NCI-H1436 treated with DMSO at 0.1 percent for 48 hours (cell line): Measurements from ENCODE around the gene NKAIN2.

ENCODE experiments used
- DNase-seq: peaks from one replicate; lab custom pipeline; 2025; lab: John Stamatoyannopoulos, UW

Gene NKAIN2

GRCh38 chr6:124029567-124029966, 225.9 kb downstream of the NKAIN2 start:
- DNase-seq, result no peak

- DNase-seq, result no peak
Observed at GRCh38 chr6:124033501-124033900, 229.8 kb downstream of the NKAIN2 start.

GRCh38 chr6:124036384-124036783, 232.7 kb downstream of the NKAIN2 start:
- no peak for DNase-seq

GRCh38 chr6:124040655-124041054, 237.0 kb downstream of the NKAIN2 start:
- DNase-seq, result no peak

- DNase-seq, result no peak
Observed at GRCh38 chr6:124052120-124052519, 248.5 kb downstream of the NKAIN2 start.

- DNase-seq, result no peak
Observed at GRCh38 chr6:124053315-124053714, 249.7 kb downstream of the NKAIN2 start.

GRCh38 chr6:124054034-124054433, 250.4 kb downstream of the NKAIN2 start:
- no peak for DNase-seq

- no peak for DNase-seq
Observed at GRCh38 chr6:124055395-124055794, 251.7 kb downstream of the NKAIN2 start.

GRCh38 chr6:124055963-124056362, 252.3 kb downstream of the NKAIN2 start:
- peak; percentile 87 for DNase-seq

- peak; percentile 99 for DNase-seq
Observed at GRCh38 chr6:124056407-124057334, 253.0 kb downstream of the NKAIN2 start.

GRCh38 chr6:124057461-124057860, 253.8 kb downstream of the NKAIN2 start:
- DNase-seq, result no peak

- DNase-seq, result no peak
Observed at GRCh38 chr6:124064317-124065113, 260.9 kb downstream of the NKAIN2 start.

GRCh38 chr6:124066269-124066668, 262.6 kb downstream of the NKAIN2 start:
- no peak for DNase-seq

GRCh38 chr6:124066946-124067552, 263.4 kb downstream of the NKAIN2 start:
- no peak for DNase-seq

GRCh38 chr6:124069230-124069950, 265.7 kb downstream of the NKAIN2 start:
- no peak for DNase-seq

- DNase-seq, result no peak
Observed at GRCh38 chr6:124073021-124073420, 269.4 kb downstream of the NKAIN2 start.

GRCh38 chr6:124073820-124074587, 270.3 kb downstream of the NKAIN2 start:
- no peak for DNase-seq

GRCh38 chr6:124074606-124075005, 270.9 kb downstream of the NKAIN2 start:
- no peak for DNase-seq

GRCh38 chr6:124076336-124077048, 272.8 kb downstream of the NKAIN2 start:
- peak; percentile 94 for DNase-seq

- DNase-seq, result no peak
Observed at GRCh38 chr6:124078169-124078568, 274.5 kb downstream of the NKAIN2 start.
